Endothelial cell of umbilical vein (primary cell): ENCODE results near the gene ADORA2A. TPM values are rescaled to one million over a fixed set of nuclear protein-coding genes. Genes with fewer than 3 reads are reported as not detected.

Experiments used
- BruUV-seq: library from RNA; stranded (reverse); fragments of 400-500 nt; replicated peaks from 2 replicates; lab custom pipeline; 2021; lab: Mats Ljungman, UMichigan
- CTCF ChIA-PET: fragments of 300-600, 350-600 bp; sonication (Branson Sonifier 250); formaldehyde crosslinking; loops from one replicate; lab custom pipeline; 2021; ENCODE audit warnings: antibody characterized with exemption, inconsistent platforms; lab: Charles Lee
- POLR2A ChIA-PET: fragments of 300-600, 350-600 bp; sonication (Branson Sonifier 250); formaldehyde crosslinking; loops from one replicate; lab custom pipeline; 2021; ENCODE audit warnings: antibody characterized with exemption, inconsistent platforms; lab: Charles Lee
- DNase-seq: peaks from one replicate; pipeline ENCODE4 v3.0.0-alpha.2; 2011; ENCODE audit warnings: low read depth, low spot score
- FAIRE-seq: peaks from 2 replicates; lab custom pipeline; 2011; peaks lifted over from hg19 to GRCh38; lab: Jason Lieb, UNC
- H2AFZ ChIP-seq: 2 replicates; pipeline ENCODE4 v1.6.0; 2012; ENCODE audit warnings: low read depth, low read length, control low read depth, inconsistent platforms
- H3K27ac ChIP-seq: 2 replicates; pipeline ENCODE4 v1.5.1; 2011; ENCODE audit warnings: low read depth, mild to moderate bottlenecking, control low read depth, low read length, moderate library complexity; ENCODE audit not compliant: insufficient read depth
- H3K27me3 ChIP-seq, 2 experiments: 2 replicates each; pipeline versions ENCODE4 v1.6.0 to v1.6.1; 2011; ENCODE audit warnings: low read length in 2 of 2, mixed read lengths in 1 of 2; ENCODE audit not compliant: control insufficient read depth in 2 of 2, insufficient read depth in 2 of 2
- H3K36me3 ChIP-seq, 2 experiments: 2 replicates in 1 of 2; 3 replicates in 1 of 2; pipeline ENCODE4 v1.5.1; 2011; ENCODE audit warnings: low read length in 2 of 2, mild to moderate bottlenecking in 1 of 2, moderate library complexity in 1 of 2; ENCODE audit not compliant: control insufficient read depth in 2 of 2, insufficient read depth in 2 of 2; ENCODE audit errors: extremely low read depth in 1 of 2
- H3K4me1 ChIP-seq: 3 replicates; pipeline ENCODE4 v1.5.1; 2011; ENCODE audit warnings: mild to moderate bottlenecking, low read length; ENCODE audit not compliant: control insufficient read depth, insufficient read depth; ENCODE audit errors: extremely low read depth
- H3K4me2 ChIP-seq: 2 replicates; pipeline ENCODE4 v1.6.1; 2011; ENCODE audit warnings: low read length, control low read depth, mixed read lengths; ENCODE audit not compliant: insufficient read depth
- H3K4me3 ChIP-seq, 3 experiments: fragments of 200-600 bp in 1 of 3; sonication (generic), shearing (Covaris generic) in 1 of 3; replicated peaks in 1 of 3; 2 replicates each; pipeline ENCODE4 v1.5.1; 2011 to 2016; ENCODE audit warnings: control low read depth in 3 of 3, low read length in 3 of 3, mild to moderate bottlenecking in 2 of 3, inconsistent platforms in 1 of 3, low read depth in 1 of 3, moderate library complexity in 1 of 3; ENCODE audit not compliant: insufficient read depth in 1 of 3
- H3K79me2 ChIP-seq: 2 replicates; pipeline ENCODE4 v1.6.0; 2012; ENCODE audit warnings: low read length, inconsistent platforms; ENCODE audit not compliant: control insufficient read depth, insufficient read depth
- H3K9ac ChIP-seq: replicated peaks from 2 replicates; pipeline ENCODE3; 2011; ENCODE audit warnings: low read length, control low read depth; ENCODE audit not compliant: insufficient read depth; ENCODE audit errors: extremely low read depth
- H3K9me1 ChIP-seq: replicated peaks from 3 replicates; pipeline ENCODE4 v1.6.0; 2011; ENCODE audit warnings: mild to moderate bottlenecking, low read length; ENCODE audit not compliant: control insufficient read depth, insufficient read depth; ENCODE audit errors: extremely low read depth
- H3K9me3 ChIP-seq: replicated peaks from 2 replicates; pipeline ENCODE4 v1.5.1; 2012; ENCODE audit warnings: low read length, inconsistent platforms; ENCODE audit not compliant: control insufficient read depth, insufficient read depth
- H4K20me1 ChIP-seq: replicated peaks from 2 replicates; pipeline ENCODE3; 2011; ENCODE audit warnings: mild to moderate bottlenecking, low read length; ENCODE audit not compliant: control insufficient read depth, insufficient read depth; ENCODE audit errors: extremely low read depth
- EZH2 ChIP-seq: IDR thresholded peaks from 2 replicates; pipeline ENCODE4 v1.6.1; 2012; ENCODE audit warnings: borderline replicate concordance, low read depth, mild to moderate bottlenecking, moderate library complexity, low read length, inconsistent platforms; ENCODE audit not compliant: severe bottlenecking
- FOS ChIP-seq: IDR thresholded peaks from 2 replicates; pipeline ENCODE4 v1.6.1; 2011; ENCODE audit warnings: mild to moderate bottlenecking, low read length, moderate library complexity, borderline replicate concordance; ENCODE audit not compliant: insufficient read depth
- GATA2 ChIP-seq: IDR thresholded peaks from 2 replicates; pipeline ENCODE4 v1.7.0; 2011; ENCODE audit warnings: low read depth, mild to moderate bottlenecking, moderate library complexity, mixed read lengths, low read length; ENCODE audit not compliant: insufficient read length, insufficient read depth
- JUN ChIP-seq: IDR thresholded peaks from 2 replicates; pipeline ENCODE4 v1.6.1; 2011; ENCODE audit warnings: borderline replicate concordance, low read depth; ENCODE audit not compliant: insufficient read length, insufficient read depth
- MAX ChIP-seq: IDR thresholded peaks from 2 replicates; pipeline ENCODE4 v1.6.1; 2011; ENCODE audit not compliant: insufficient read depth, insufficient read length
- MYC ChIP-seq: IDR thresholded peaks from one replicate; pipeline ENCODE4 v1.6.1; 2011; ENCODE audit warnings: mild to moderate bottlenecking, low read depth, low read length
- POLR2A ChIP-seq: IDR thresholded peaks from 2 replicates; pipeline ENCODE4 v1.6.1; 2012; ENCODE audit warnings: low read depth, mild to moderate bottlenecking, control low read depth, low read length
- POLR2AphosphoS5 ChIP-seq: IDR thresholded peaks from 2 replicates; pipeline ENCODE4 v1.6.1; 2012; ENCODE audit warnings: low read depth, mild to moderate bottlenecking, control low read depth, low read length, moderate library complexity; ENCODE audit not compliant: insufficient read depth
- dilution Hi-C: fragments of 300-500 bp; cut with MboI; formaldehyde crosslinking; loops from one replicate; pipeline ENCODE4 v1.15.0; 2019; ENCODE audit warnings: low sequenced_read_pairs; ENCODE audit not compliant: extremely low pct_ligation_motif_present
- intact Hi-C: fragments of 100-400 bp; cut with micrococcal nuclease; formaldehyde crosslinking; loops from one replicate; pipeline ENCODE4 v1.10.0; 2022
- polyA plus RNA-seq, 4 experiments: library from polyadenylated mRNA; depleted of rRNA in 3 of 4; stranded (reverse) in 3 of 4; unstranded in 1 of 4; fragments of >200 nt; gene quantifications; 2 replicates each; pipeline versions ENCODE4 v1.2.1 to v1.2.3, GENCODE V29; 2011 to 2012; ENCODE audit warnings: missing spikeins in 1 of 4
- total RNA-seq: library from RNA; stranded (reverse); gene quantifications from 2 replicates; pipeline ENCODE4 v1.2.3, GENCODE V29; 2021
- TF ChIP-seq, protein P1 (sequence below), 2 donors: IDR thresholded peaks; 1 replicate in 1 of 2; 2 replicates in 1 of 2; pipeline ENCODE4 v1.5.1; 2011; ENCODE audit warnings: low read length in 2 of 2, mild to moderate bottlenecking in 2 of 2, moderate library complexity in 2 of 2, control low read depth in 1 of 2, inconsistent platforms in 1 of 2, low read depth in 1 of 2; ENCODE audit not compliant: insufficient read depth in 1 of 2; ENCODE audit errors: extremely low read depth in 1 of 2

The ADORA2A gene
- total and polyA plus RNA-seq, 2 donors (not counting 3 experiments of a cell fraction or from before 2014, with no cell fraction given) = 20.0 to 33.1 TPM

DNA sequence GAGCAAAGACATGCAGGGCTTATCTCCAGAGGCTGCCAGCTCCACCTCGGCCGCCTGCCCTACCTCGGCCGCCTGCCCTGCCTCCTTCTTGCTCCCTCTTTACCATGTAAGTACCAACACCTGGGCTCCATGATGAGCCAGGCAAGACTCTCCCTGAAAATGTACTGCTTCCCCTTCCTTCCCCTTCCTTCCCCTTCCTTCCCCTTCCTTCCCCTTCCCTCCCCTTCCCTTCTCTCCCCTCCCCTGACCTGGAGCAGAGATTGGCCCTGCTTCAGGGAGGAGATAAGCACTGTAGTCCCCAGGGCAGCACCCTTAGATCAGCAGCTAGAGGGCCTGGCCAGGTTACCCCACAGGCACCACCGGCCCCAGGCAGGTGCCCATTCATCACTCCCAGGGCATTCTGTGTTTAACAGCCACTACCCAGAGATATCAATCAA is 25.4 kb upstream of the ADORA2A start:
- Histone ChIP-seq H2AFZ (no peak overlapping the region), H3K79me2 (peaks cover 5% of the 10 kb centered on the region), H3K27ac (peak overlapping the region; percentile 53), H3K9me3 (no peaks in the 10 kb centered on the region), H3K4me2 (no peak overlapping the region), H3K9me1 (no peaks in the 10 kb centered on the region), H3K4me3 (no peak overlapping the region), H3K9ac (no peak overlapping the region), H4K20me1 (no peaks in the 10 kb centered on the region), H3K27me3 (no peaks in the 10 kb centered on the region), H3K4me1 (peaks cover 51% of the 10 kb centered on the region), H3K36me3 (no peaks in the 10 kb centered on the region)
- dilution Hi-C loops (no loop called here), intact Hi-C loops (loop anchor here (1.0 to 5.0 kb wide), 3 partner anchors 18 to 75 kb away; no protein-coding TSS in a partner anchor)
- ChIA-PET CTCF (interaction anchor here (0.8 to 1.7 kb wide), 10 partner anchors 8 to 124 kb away, joined by 3 to 7 read pairs (median 3); no protein-coding TSS in a partner anchor), POLR2A (interaction anchor here (1.2 kb wide), 1 partner anchor 11 kb away, joined by 4 read pairs; no protein-coding TSS in a partner anchor)
- TF ChIP-seq MYC (no peak), POLR2AphosphoS5 (no peak), JUN (no peak), GATA2 (no peak), POLR2A (no peak), FOS (no peak), EZH2 (no peak), MAX (no peak)
- TF ChIP-seq, protein P1, sequence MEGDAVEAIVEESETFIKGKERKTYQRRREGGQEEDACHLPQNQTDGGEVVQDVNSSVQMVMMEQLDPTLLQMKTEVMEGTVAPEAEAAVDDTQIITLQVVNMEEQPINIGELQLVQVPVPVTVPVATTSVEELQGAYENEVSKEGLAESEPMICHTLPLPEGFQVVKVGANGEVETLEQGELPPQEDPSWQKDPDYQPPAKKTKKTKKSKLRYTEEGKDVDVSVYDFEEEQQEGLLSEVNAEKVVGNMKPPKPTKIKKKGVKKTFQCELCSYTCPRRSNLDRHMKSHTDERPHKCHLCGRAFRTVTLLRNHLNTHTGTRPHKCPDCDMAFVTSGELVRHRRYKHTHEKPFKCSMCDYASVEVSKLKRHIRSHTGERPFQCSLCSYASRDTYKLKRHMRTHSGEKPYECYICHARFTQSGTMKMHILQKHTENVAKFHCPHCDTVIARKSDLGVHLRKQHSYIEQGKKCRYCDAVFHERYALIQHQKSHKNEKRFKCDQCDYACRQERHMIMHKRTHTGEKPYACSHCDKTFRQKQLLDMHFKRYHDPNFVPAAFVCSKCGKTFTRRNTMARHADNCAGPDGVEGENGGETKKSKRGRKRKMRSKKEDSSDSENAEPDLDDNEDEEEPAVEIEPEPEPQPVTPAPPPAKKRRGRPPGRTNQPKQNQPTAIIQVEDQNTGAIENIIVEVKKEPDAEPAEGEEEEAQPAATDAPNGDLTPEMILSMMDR (IDR thresholded peaks at IDR 0.05; ENCODE audit: extremely low read depth in 1 of 2, insufficient read depth in 1 of 2, low read depth in 1 of 2, low read length in 2 of 2) = no peak
- BruUV-seq = no TSS peak
- DNase-seq (no peak), FAIRE-seq (peak; percentile 15)
